Activated CD4-positive, alpha-beta T cell treated with anti-CD3 and anti-CD28 coated beads, Interleukin-2, amount 50 U/mL, for 48 hours (primary cell): ENCODE data around the gene LRFN4.
"Not testable (repeated sequence)": the region's sequence is repeated elsewhere in the genome, so short reads cannot be mapped to it uniquely, and the experiment has no call there.

Experiments
- DNase-seq, 2 experiments: peaks; one replicate each; pipeline ENCODE4 v3.0.0-alpha.2; 2020

The LRFN4 gene

GRCh38 chr11:66856496-66857233, at the start of gene LRFN4:
Gene LRFN4, plus strand, starts transcription at chr11:66857064. Its CDS starts 681 bp downstream, at chr11:66857745.
- DNase-seq = peak in 1 of 2 experiments; percentile 42

GRCh38 chr11:66809592-66809991, 47.3 kb upstream of the LRFN4 start:
- no peak for DNase-seq

- no peak for DNase-seq
Observed at GRCh38 chr11:66810576-66811185, 46.2 kb upstream of the LRFN4 start.

- DNase-seq = no peak
Observed at GRCh38 chr11:66814678-66815077, 42.2 kb upstream of the LRFN4 start.

- DNase-seq = no peak
Observed at GRCh38 chr11:66815646-66816045, 41.2 kb upstream of the LRFN4 start.

- no peak for DNase-seq
Observed at GRCh38 chr11:66818231-66818955, 38.5 kb upstream of the LRFN4 start.

- DNase-seq = no peak
Observed at GRCh38 chr11:66820381-66820780, 36.5 kb upstream of the LRFN4 start.

GRCh38 chr11:66820901-66821300, 36.0 kb upstream of the LRFN4 start:
- DNase-seq = no peak

GRCh38 chr11:66823700-66824099, 33.2 kb upstream of the LRFN4 start:
- DNase-seq = no peak

- not testable (repeated sequence) for DNase-seq
Observed at GRCh38 chr11:66824573-66824972, 32.3 kb upstream of the LRFN4 start.

- no peak for DNase-seq
Observed at GRCh38 chr11:66834539-66834845, 22.4 kb upstream of the LRFN4 start.

- no peak for DNase-seq
Observed at GRCh38 chr11:66834943-66835342, 21.9 kb upstream of the LRFN4 start.

GRCh38 chr11:66835768-66836405, 21.0 kb upstream of the LRFN4 start:
- no peak for DNase-seq

- no peak for DNase-seq
Observed at GRCh38 chr11:66840317-66841091, 16.4 kb upstream of the LRFN4 start.

GRCh38 chr11:66841861-66842260, 15.0 kb upstream of the LRFN4 start:
- DNase-seq = no peak

- no peak for DNase-seq
Observed at GRCh38 chr11:66842501-66842895, 14.4 kb upstream of the LRFN4 start.

- DNase-seq = peak; percentile 89 to 91
Observed at GRCh38 chr11:66842896-66843775, 13.7 kb upstream of the LRFN4 start, which contains the start of gene RCE1. Gene RCE1, plus strand, starts transcription at chr11:66843441. Its CDS starts 15 bp downstream, at chr11:66843456.

- no peak for DNase-seq
Observed at GRCh38 chr11:66843776-66844495, 12.9 kb upstream of the LRFN4 start.

- DNase-seq = no peak
Observed at GRCh38 chr11:66844496-66845142, 12.2 kb upstream of the LRFN4 start.

GRCh38 chr11:66845143-66845875, 11.6 kb upstream of the LRFN4 start:
- no peak for DNase-seq
